A673 (cell line): Measurements from ENCODE around the gene NBEAL1. TPM values are rescaled to one million over a fixed set of nuclear protein-coding genes. Genes with fewer than 3 reads are reported as not detected.
"Not testable (repeated sequence)": the region's sequence is repeated elsewhere in the genome, so short reads cannot be mapped to it uniquely, and the experiment has no call there.

ENCODE experiments used
- BruUV-seq: library from RNA; stranded (reverse); fragments of 400-500 nt; replicated peaks from 2 replicates; lab custom pipeline; 2021; lab: Mats Ljungman, UMichigan
- CTCF ChIA-PET: fragments of 300-600 bp; sonication (Branson Sonifier 250); formaldehyde crosslinking; loops from one replicate; lab custom pipeline; 2022; ENCODE audit warnings: antibody characterized with exemption; lab: Charles Lee
- POLR2A ChIA-PET: fragments of 300-600 bp; sonication (Branson Sonifier 250); formaldehyde crosslinking; loops from one replicate; lab custom pipeline; 2022; ENCODE audit warnings: antibody characterized with exemption; ENCODE audit not compliant: low non-redundant PET; lab: Charles Lee
- DNase-seq: peaks from one replicate; pipeline ENCODE4 v3.0.0-alpha.2; 2015; ENCODE audit warnings: low spot score
- H3K27ac ChIP-seq: fragments of 200-600 bp; sonication (generic); 2 replicates; pipeline ENCODE4 v1.5.1; 2016; ENCODE audit warnings: mixed run types, low read depth, mild to moderate bottlenecking, mixed read lengths, antibody characterized with exemption, low read length; ENCODE audit not compliant: poor library complexity, severe bottlenecking
- H3K27me3 ChIP-seq: fragments of 200-600 bp; sonication (generic); replicated peaks from 2 replicates; pipeline ENCODE4 v1.6.1; 2017; ENCODE audit warnings: mixed run types, low read depth, mild to moderate bottlenecking, mixed read lengths, antibody characterized with exemption, low read length; ENCODE audit not compliant: insufficient read depth, poor library complexity
- H3K36me3 ChIP-seq: fragments of 200-600 bp; sonication (generic); 2 replicates; pipeline ENCODE4 v1.6.1; 2016; ENCODE audit warnings: mixed run types, mild to moderate bottlenecking, mixed read lengths, antibody characterized with exemption, low read length; ENCODE audit not compliant: insufficient read depth, poor library complexity, severe bottlenecking
- H3K4me1 ChIP-seq: fragments of 200-600 bp; sonication (generic); 2 replicates; pipeline ENCODE4 v1.6.1; 2017; ENCODE audit warnings: mixed run types, mild to moderate bottlenecking, mixed read lengths, antibody characterized with exemption, low read length; ENCODE audit not compliant: insufficient read depth, poor library complexity, severe bottlenecking
- H3K4me3 ChIP-seq: fragments of 200-600 bp; sonication (generic); 2 replicates; pipeline ENCODE4 v1.5.1; 2016; ENCODE audit warnings: low read depth, mixed run types, mild to moderate bottlenecking, mixed read lengths, low read length; ENCODE audit not compliant: poor library complexity, severe bottlenecking
- H3K9me3 ChIP-seq: fragments of 200-600 bp; sonication (generic); 2 replicates; pipeline ENCODE4 v1.6.1; 2016; ENCODE audit warnings: mixed run types, low read depth, mild to moderate bottlenecking, mixed read lengths, antibody characterized with exemption, low read length; ENCODE audit not compliant: poor library complexity, severe bottlenecking
- EZH2 ChIP-seq: fragments of 200-600 bp; sonication (generic); IDR thresholded peaks from 2 replicates; pipeline ENCODE4 v1.6.1; 2017; ENCODE audit warnings: borderline replicate concordance, low read depth, mild to moderate bottlenecking, mixed read lengths, antibody characterized with exemption, low read length; ENCODE audit not compliant: poor library complexity, severe bottlenecking
- intact Hi-C: fragments of 100-400 bp; cut with micrococcal nuclease; formaldehyde crosslinking; loops from one replicate; pipeline ENCODE4 v1.10.0; 2022; ENCODE audit not compliant: unreplicated experiment
- total RNA-seq: library from RNA; stranded (reverse); gene quantifications from 2 replicates; pipeline ENCODE4 v1.2.3, GENCODE V29; 2021
- TF ChIP-seq, protein P1 (sequence below): fragments of 300-800, 200-600 bp; sonication (generic); conservative IDR thresholded peaks from 2 replicates; pipeline ENCODE4 v1.5.1; 2017; ENCODE audit warnings: low read depth, mild to moderate bottlenecking, antibody characterized with exemption, low read length, moderate library complexity, mixed read lengths

Gene NBEAL1
- total RNA-seq, 1 experiment from 2014 or later = 15.8 TPM

DNA sequence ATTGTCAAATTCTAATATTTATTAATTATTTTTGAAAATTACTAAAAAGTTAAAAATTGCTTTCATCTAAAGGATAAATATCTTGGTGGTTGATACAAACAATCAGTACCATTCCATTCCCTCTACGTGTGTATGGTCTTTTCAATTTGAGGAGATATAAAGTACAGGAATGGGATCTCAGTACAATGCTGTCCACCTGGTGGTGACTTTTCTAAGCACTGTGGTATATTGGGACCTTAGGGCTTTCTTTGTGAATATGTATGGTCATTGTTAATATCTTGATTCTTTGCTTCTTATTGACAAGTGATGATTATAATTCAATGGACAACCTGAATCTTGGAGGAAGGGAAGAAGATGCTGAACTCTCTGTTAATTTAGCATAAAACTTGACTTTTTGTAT lies 83.1 kb downstream of the NBEAL1 start:
- ChIA-PET CTCF (no interaction called here), POLR2A (no interaction called here)
- intact Hi-C loops = no loop called here
- Histone ChIP-seq H3K4me1 (no peaks in the 10 kb centered on the region), H3K27ac (no peak overlapping the region), H3K27me3 (no peaks in the 10 kb centered on the region), H3K4me3 (no peak overlapping the region), H3K9me3 (no peaks in the 10 kb centered on the region), H3K36me3 (no peaks in the 10 kb centered on the region)
- peak; percentile 12 for DNase-seq
- no TSS peak for BruUV-seq
- TF ChIP-seq, protein P1, sequence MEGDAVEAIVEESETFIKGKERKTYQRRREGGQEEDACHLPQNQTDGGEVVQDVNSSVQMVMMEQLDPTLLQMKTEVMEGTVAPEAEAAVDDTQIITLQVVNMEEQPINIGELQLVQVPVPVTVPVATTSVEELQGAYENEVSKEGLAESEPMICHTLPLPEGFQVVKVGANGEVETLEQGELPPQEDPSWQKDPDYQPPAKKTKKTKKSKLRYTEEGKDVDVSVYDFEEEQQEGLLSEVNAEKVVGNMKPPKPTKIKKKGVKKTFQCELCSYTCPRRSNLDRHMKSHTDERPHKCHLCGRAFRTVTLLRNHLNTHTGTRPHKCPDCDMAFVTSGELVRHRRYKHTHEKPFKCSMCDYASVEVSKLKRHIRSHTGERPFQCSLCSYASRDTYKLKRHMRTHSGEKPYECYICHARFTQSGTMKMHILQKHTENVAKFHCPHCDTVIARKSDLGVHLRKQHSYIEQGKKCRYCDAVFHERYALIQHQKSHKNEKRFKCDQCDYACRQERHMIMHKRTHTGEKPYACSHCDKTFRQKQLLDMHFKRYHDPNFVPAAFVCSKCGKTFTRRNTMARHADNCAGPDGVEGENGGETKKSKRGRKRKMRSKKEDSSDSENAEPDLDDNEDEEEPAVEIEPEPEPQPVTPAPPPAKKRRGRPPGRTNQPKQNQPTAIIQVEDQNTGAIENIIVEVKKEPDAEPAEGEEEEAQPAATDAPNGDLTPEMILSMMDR = peak; percentile 35; the same call in 1 of the 2 replicates
- no peak for TF ChIP-seq EZH2

DNA sequence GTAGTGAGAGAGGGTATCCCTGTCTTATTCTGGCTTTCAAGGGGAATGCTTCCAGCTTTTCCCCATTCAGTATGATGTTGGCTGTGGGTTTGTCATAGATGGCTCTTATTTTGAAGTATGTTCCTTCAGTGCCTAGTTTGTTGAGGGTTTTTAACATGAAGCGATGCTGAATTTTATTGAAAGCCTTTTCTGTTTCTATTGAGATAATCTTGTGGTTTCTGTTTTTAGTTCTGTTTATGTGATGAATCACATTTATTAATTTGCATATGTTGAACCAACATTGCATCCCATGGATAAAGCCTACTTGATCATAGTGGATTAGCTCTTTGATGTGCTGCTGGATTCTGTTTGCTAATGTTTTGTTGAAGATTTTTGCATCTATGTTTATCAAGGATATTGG lies 87.7 kb downstream of the NBEAL1 start:
- intact Hi-C loops, H3K27ac ChIP-seq, CTCF ChIA-PET, H3K36me3 ChIP-seq, H3K27me3 ChIP-seq, DNase-seq, H3K4me1 ChIP-seq, H3K4me3 ChIP-seq, POLR2A ChIA-PET, BruUV-seq: not testable (repeated sequence)
- H3K9me3 ChIP-seq = peaks cover 12% of the 10 kb centered on the region

DNA sequence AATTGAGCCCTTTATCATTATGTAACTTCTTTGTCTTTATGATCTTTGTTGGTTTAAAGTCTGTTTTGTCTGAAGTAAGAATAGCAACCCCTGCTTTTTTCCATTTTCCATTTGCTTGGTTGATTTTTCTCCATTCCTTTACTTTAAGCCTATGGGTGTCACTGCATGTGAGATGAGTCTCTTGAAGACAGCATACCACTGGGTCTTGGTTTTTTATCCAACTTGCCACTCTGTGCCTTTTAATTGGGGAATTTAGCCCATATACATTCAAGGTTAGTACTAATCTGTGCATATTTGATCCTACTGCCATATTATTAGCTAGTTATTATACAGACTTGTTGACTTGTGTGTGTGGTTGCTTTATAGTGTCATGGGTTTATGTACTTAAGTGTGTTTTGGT lies 89.6 kb downstream of the NBEAL1 start:
- POLR2A ChIA-PET = no interaction called here
- intact Hi-C loops = no loop called here
- no peak overlapping the region for H3K4me3 ChIP-seq
- peaks cover 12% of the 10 kb centered on the region for H3K9me3 ChIP-seq
- no peak for DNase-seq
- H3K36me3 ChIP-seq = no peaks in the 10 kb centered on the region
- H3K4me1 ChIP-seq = no peaks in the 10 kb centered on the region
- CTCF ChIA-PET = no interaction called here
- no TSS peak for BruUV-seq
- no peak overlapping the region for H3K27ac ChIP-seq
- no peaks in the 10 kb centered on the region for H3K27me3 ChIP-seq
- TF ChIP-seq EZH2 = no peak
- TF ChIP-seq, protein P1 = no peak

DNA sequence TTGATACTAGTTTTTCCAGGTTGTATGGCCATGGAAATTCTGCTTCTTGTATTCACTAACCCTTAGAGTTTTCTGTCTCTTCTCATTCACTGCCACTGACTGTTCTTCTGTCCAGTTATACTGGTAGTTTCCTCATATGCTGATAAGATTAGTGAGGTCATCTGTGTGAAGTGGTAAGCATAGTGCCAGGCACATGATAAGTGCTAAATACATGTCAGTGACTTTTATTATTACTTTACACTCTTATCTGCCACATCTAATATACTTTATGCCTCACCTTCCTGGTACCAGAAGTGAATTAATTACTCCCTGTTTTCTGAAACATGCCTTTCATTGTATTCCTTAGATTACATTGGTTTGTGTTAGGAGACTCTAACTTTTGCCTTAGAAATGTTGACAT lies 91.3 kb downstream of the NBEAL1 start:
- no TSS peak for BruUV-seq
- intact Hi-C loops = no loop called here

DNA sequence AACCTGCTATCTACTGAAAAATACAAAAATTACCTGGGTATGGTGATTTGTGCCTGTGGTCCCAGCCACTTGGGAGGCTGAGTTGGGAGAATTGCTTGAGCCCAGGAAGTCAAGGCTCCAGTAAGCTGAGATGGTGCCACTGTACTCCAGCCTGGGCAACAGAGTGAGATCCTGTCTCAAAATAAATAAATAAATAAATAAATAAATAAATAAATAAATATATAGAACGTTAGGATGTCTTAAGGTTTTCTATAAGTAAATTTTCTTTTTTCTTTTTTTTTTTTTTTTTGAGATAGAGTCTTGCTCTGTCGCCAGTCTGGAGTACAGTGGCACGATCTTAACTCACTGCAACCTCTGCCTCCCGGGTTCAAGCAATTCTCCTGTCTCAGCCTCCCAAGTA lies 95.8 kb downstream of the NBEAL1 start:
- intact Hi-C loops, H3K4me3 ChIP-seq, DNase-seq, H3K9me3 ChIP-seq, H3K27me3 ChIP-seq, H3K36me3 ChIP-seq, POLR2A ChIA-PET, H3K27ac ChIP-seq, CTCF ChIA-PET, H3K4me1 ChIP-seq, BruUV-seq: not testable (repeated sequence)

More for the DNA sequence above, 91.3 kb downstream of the NBEAL1 start:
- H3K27me3 ChIP-seq = no peaks in the 10 kb centered on the region
- POLR2A ChIA-PET = no interaction called here
- no peak for DNase-seq
- TF ChIP-seq EZH2 = no peak
- TF ChIP-seq, protein P1 = no peak
- H3K4me1 ChIP-seq = no peaks in the 10 kb centered on the region
- H3K27ac ChIP-seq = no peak overlapping the region
- peaks cover 12% of the 10 kb centered on the region for H3K9me3 ChIP-seq
- CTCF ChIA-PET = no interaction called here
- H3K4me3 ChIP-seq = no peak overlapping the region
- no peaks in the 10 kb centered on the region for H3K36me3 ChIP-seq
